HepG2 (cell line): ENCODE data around the gene MYO7A. TPM values are rescaled to one million over a fixed set of nuclear protein-coding genes. Genes with fewer than 3 reads are reported as not detected.
A peak's percentile ranks its signal among the peaks of the same experiment; 100 is the strongest.

Experiments used
- CHCHD3 ChIP-seq: sonication (generic); formaldehyde crosslinking; IDR thresholded peaks from 2 replicates; pipeline ENCODE4 v1.8.0; 2022; ENCODE audit warnings: mild to moderate bottlenecking, missing genetic modification reagents, moderate library complexity
- KIAA2018 ChIP-seq: sonication (generic); formaldehyde crosslinking; IDR thresholded peaks from 2 replicates; pipeline ENCODE4 v1.5.0; 2020; ENCODE audit warnings: mild to moderate bottlenecking, missing genetic modification reagents, borderline replicate concordance
- MEIS1 ChIP-seq: sonication (generic); formaldehyde crosslinking; IDR thresholded peaks from 2 replicates; pipeline ENCODE4 v1.9.0; 2021; ENCODE audit warnings: mild to moderate bottlenecking, missing genetic modification reagents, moderate library complexity, borderline replicate concordance
- RARA ChIP-seq: IDR thresholded peaks from 2 replicates; pipeline ENCODE4 v1.6.1; 2016; ENCODE audit warnings: missing genetic modification reagents, missing compliant biosample characterization
- RFX3 ChIP-seq: IDR thresholded peaks from 2 replicates; pipeline ENCODE4 v1.6.1; 2016; ENCODE audit warnings: missing biosample characterization, missing genetic modification reagents
- SP5 ChIP-seq: IDR thresholded peaks from 2 replicates; pipeline ENCODE4 v1.6.1; 2016; ENCODE audit warnings: low read depth, borderline replicate concordance
- TEF ChIP-seq: sonication (generic); formaldehyde crosslinking; IDR thresholded peaks from 2 replicates; pipeline ENCODE4 v1.5.0; 2020; ENCODE audit warnings: missing genetic modification reagents
- YEATS2 ChIP-seq: sonication (generic); formaldehyde crosslinking; IDR thresholded peaks from 2 replicates; pipeline ENCODE4 v1.4.0; 2020; ENCODE audit warnings: missing genetic modification reagents, borderline replicate concordance
- ZBED4 ChIP-seq: sonication (generic); formaldehyde crosslinking; IDR thresholded peaks from 2 replicates; pipeline ENCODE4 v1.4.0; 2020; ENCODE audit warnings: missing genetic modification reagents, borderline replicate concordance
- ZFP82 ChIP-seq: sonication (generic); formaldehyde crosslinking; IDR thresholded peaks from 2 replicates; pipeline ENCODE4 v1.5.1; 2020; ENCODE audit warnings: mild to moderate bottlenecking, missing genetic modification reagents, borderline replicate concordance
- ZNF335 ChIP-seq: sonication (generic); formaldehyde crosslinking; IDR thresholded peaks from 2 replicates; pipeline ENCODE4 v1.4.0; 2020; ENCODE audit warnings: missing genetic modification reagents
- ZNF513 ChIP-seq: sonication (generic); formaldehyde crosslinking; conservative IDR thresholded peaks from 2 replicates; pipeline ENCODE4 v1.5.0; 2020; ENCODE audit warnings: missing genetic modification reagents
- ZNF781 ChIP-seq: sonication (generic); formaldehyde crosslinking; IDR thresholded peaks from 2 replicates; pipeline ENCODE4 v1.5.1; 2020; ENCODE audit warnings: borderline replicate concordance, mild to moderate bottlenecking, missing genetic modification reagents; ENCODE audit errors: not compliant biosample characterization
- polyA plus RNA-seq, 8 experiments: library from polyadenylated mRNA; depleted of rRNA in 3 of 8; stranded (reverse) in 7 of 8; unstranded in 1 of 8; fragments of >200 nt; fragmentation: Illumina TruSeq in 4 of 8; extraction: Trizol in 4 of 8; gene quantifications; 2 replicates each; pipeline versions ENCODE4 v1.2.1 to v1.2.3, GENCODE V29; 2011 to 2016; ENCODE audit warnings: low read depth in 4 of 8, missing spikeins in 1 of 8, mixed read lengths in 1 of 8; ENCODE audit not compliant: insufficient read depth in 1 of 8
- total RNA-seq, 5 experiments: library from RNA; depleted of rRNA; stranded (reverse); fragments of >200 nt; fragmentation: Illumina TruSeq; extraction: Trizol; gene quantifications; 2 replicates each; pipeline ENCODE4 v1.2.3, GENCODE V29; 2016; ENCODE audit warnings: low read depth in 1 of 5

Gene MYO7A
- total and polyA plus RNA-seq, 2 of the 13 experiments (the other 11 are each of a cell fraction or from before 2014, with no cell fraction given): 7.5 to 10.0 TPM

- TF ChIP-seq ZBED4 (CRISPR knock-in tag) (peak; percentile 83; the same call in 1 of the 2 replicates), SP5 (CRISPR knock-in tag) (peak; percentile 49; the same call in 1 of the 2 replicates), KIAA2018 (CRISPR knock-in tag) (no peak), RFX3 (CRISPR knock-in tag) (no peak), ZNF781 (peak; percentile 47), TEF (CRISPR knock-in tag) (no peak), ZNF335 (CRISPR knock-in tag) (no peak), RARA (CRISPR knock-in tag) (0 out of 2 replicates have a peak, but pooled peaks have one; percentile 10), ZNF513 (CRISPR knock-in tag) (no peak), YEATS2 (peak; percentile 46; the same call in 1 of the 2 replicates), MEIS1 (no peak), CHCHD3 (CRISPR knock-in tag) (no peak), ZFP82 (no peak)
These were observed 32.2 kb upstream of the MYO7A start (continued) for GRCh38 chr11:77095551-77096490.
